Upper lobe of right lung (tissue), 1 donor: Measurements from ENCODE around the gene NDRG3. TPM values are rescaled to one million over a fixed set of nuclear protein-coding genes. Genes with fewer than 3 reads are reported as not detected.

Source experiments
- ATAC-seq: fragments of 200-7000 bp; cut with Tn5 transposase; one replicate; pipeline ENCODE4 v1.9.1; 2020; ENCODE audit warnings: mild to moderate bottlenecking, moderate library complexity
- DNase-seq: peaks from one replicate; pipeline ENCODE4 v3.0.0-alpha.2; 2020
- H3K27ac ChIP-seq: fragments of 200-600 bp; one replicate; pipeline ENCODE4 v1.8.0; 2022
- H3K27me3 ChIP-seq: fragments of 200-600 bp; one replicate; pipeline ENCODE4 v1.8.0; 2022; ENCODE audit warnings: mild to moderate bottlenecking
- H3K36me3 ChIP-seq: fragments of 200-600 bp; one replicate; pipeline ENCODE4 v1.8.0; 2022
- H3K4me1 ChIP-seq: fragments of 200-600 bp; one replicate; pipeline ENCODE4 v1.8.0; 2022
- H3K4me3 ChIP-seq: fragments of 200-600 bp; one replicate; pipeline ENCODE4 v1.8.0; 2022; ENCODE audit warnings: mild to moderate bottlenecking
- H3K9me3 ChIP-seq: fragments of 200-600 bp; one replicate; pipeline ENCODE4 v1.8.0; 2022
- intact Hi-C: fragments of 100-400 bp; cut with DNase I; formaldehyde crosslinking; loops from one replicate; pipeline ENCODE4 v1.11.0; 2022
- total RNA-seq: library from RNA; stranded (reverse); fragmentation: NEBNext Ultra II Directional; extraction: Animal tissue kit (Norgen Biotek cat#: 25700); gene quantifications from one replicate; pipeline ENCODE4 v1.2.1, GENCODE V29; 2021
- TF ChIP-seq, protein P1 (sequence below): fragments of 200-600 bp; IDR thresholded peaks from one replicate; pipeline ENCODE4 v1.8.0; 2022; ENCODE audit warnings: antibody characterized with exemption
- donor health status: DM: no; HTN: yes; CAD: no; lungs with severe emphysema.

Gene NDRG3
- total RNA-seq, 1 donor from 2014 or later: 30.3 TPM

DNA sequence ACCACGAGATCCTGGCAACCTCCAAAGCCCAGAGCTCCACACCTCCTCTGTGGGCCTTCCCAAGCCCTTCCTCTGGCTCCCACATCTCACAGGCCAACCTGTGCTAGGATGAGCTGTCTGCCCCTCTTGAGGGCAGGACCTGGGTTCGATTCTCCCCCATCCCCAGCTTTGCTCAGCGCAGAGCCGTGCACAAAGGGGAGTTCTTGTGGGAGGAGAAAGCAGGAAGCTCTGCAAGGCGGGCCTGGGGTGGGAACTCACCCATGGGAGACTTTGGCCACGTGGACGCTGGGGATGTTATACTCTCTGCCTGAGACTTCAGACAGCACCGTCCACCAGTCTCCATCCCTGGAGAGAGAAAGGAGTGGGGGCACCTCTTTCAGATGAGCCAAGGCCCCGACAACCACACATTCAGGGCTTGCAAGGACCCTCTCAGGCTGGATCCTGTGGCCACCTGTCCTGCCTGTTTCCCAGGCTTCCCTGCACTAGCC lies 112.6 kb downstream of the NDRG3 start:
- Histone ChIP-seq H3K36me3 (no peaks in the 10 kb centered on the region), H3K27ac (no peak overlapping the region), H3K9me3 (no peaks in the 10 kb centered on the region), H3K4me3 (no peak overlapping the region), H3K4me1 (no peaks in the 10 kb centered on the region), H3K27me3 (no peaks in the 10 kb centered on the region)
- TF ChIP-seq, protein P1, sequence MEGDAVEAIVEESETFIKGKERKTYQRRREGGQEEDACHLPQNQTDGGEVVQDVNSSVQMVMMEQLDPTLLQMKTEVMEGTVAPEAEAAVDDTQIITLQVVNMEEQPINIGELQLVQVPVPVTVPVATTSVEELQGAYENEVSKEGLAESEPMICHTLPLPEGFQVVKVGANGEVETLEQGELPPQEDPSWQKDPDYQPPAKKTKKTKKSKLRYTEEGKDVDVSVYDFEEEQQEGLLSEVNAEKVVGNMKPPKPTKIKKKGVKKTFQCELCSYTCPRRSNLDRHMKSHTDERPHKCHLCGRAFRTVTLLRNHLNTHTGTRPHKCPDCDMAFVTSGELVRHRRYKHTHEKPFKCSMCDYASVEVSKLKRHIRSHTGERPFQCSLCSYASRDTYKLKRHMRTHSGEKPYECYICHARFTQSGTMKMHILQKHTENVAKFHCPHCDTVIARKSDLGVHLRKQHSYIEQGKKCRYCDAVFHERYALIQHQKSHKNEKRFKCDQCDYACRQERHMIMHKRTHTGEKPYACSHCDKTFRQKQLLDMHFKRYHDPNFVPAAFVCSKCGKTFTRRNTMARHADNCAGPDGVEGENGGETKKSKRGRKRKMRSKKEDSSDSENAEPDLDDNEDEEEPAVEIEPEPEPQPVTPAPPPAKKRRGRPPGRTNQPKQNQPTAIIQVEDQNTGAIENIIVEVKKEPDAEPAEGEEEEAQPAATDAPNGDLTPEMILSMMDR: no peak
- ATAC-seq: no peak
- DNase-seq: no peak
- intact Hi-C loops: no loop called here

DNA sequence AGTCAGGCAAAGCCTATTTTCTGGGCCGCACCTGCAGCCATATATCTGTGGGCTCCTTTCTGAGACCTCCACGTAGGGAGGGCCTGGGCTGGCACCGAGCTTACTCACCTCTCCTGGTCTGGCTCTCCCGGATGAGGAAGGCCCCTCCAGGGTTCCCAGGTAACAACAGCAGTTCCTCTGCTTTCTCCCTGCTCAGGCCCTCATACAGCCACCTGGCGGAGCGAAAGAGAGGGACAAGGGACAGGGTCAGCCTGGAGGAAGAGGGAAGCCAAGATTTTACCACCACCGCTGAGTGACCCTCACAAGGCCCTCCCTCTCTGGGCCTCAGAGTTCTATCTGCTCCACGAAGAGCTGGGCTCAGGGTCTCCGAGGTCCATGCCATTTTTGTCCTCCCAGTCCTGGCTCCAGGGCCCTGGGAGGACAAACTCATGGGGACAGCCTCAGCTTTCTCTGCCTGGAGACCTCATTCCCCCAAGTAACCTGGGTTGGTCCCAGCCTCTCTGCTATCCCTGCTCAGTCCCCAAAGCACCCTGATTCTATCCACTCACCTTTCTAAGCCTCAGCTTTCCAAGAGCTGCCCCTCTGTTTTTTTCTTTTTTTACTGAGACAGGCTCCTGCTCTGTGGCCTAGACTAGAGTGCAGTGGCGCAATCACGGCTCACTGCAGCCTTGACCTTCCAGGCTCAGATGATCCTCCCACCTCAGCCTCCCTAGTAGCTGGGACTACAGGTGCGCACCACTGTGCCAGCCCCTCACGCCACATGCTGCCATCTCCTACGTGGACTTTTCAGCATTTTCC lies 113.2 kb downstream of the NDRG3 start:
- DNase-seq: no peak
- ATAC-seq: no peak
- H3K27ac ChIP-seq: no peak overlapping the region
- H3K4me3 ChIP-seq: no peak overlapping the region
- no peaks in the 10 kb centered on the region for H3K36me3 ChIP-seq
- TF ChIP-seq, protein P1: no peak
- intact Hi-C loops: no loop called here
- no peaks in the 10 kb centered on the region for H3K4me1 ChIP-seq
- H3K27me3 ChIP-seq: no peaks in the 10 kb centered on the region
- no peaks in the 10 kb centered on the region for H3K9me3 ChIP-seq

DNA sequence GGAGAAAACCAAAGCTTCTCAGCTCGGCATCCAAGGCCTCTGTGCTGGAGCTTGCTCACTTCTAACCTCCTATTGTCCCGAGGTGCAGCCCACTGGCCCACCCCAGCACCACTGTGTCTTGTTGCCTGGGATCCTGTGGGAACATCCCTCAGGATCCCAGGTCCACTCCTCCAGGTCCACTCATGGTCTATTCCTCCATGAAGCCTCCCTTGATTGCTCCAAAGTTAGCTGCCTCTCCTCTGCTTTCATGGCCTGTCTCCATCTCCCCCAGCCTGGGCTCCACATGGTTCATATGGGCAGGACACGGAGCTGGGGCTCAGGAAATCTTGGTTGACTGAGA lies 113.8 kb downstream of the NDRG3 start:
- H3K4me3 ChIP-seq: no peak overlapping the region
- no peaks in the 10 kb centered on the region for H3K27me3 ChIP-seq
- TF ChIP-seq, protein P1: no peak
- no peaks in the 10 kb centered on the region for H3K4me1 ChIP-seq
- no peaks in the 10 kb centered on the region for H3K36me3 ChIP-seq
- H3K9me3 ChIP-seq: no peaks in the 10 kb centered on the region
- intact Hi-C loops: no loop called here
- H3K27ac ChIP-seq: no peak overlapping the region
- no peak for ATAC-seq
- no peak for DNase-seq

DNA sequence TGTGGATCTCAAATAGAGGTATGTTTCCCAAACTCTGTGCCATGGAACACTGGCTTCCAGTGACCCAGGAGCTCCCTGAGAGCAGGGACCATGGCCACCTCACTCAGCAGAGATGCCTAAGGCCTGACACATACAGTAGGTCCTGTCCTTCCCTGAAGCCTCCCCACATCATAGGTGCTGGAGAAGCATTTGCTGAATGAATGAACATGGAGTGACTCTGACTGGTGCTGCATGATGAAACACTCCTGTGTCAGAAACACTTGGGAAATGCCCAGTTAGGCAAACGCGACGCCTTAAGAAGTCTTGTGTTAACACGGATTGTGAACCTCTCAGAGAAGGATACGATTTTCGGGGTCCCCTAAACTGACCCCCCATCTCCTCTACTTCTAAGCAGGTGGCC lies 114.2 kb downstream of the NDRG3 start:
- TF ChIP-seq, protein P1: no peak
- Histone ChIP-seq H3K4me3 (no peak overlapping the region), H3K36me3 (no peaks in the 10 kb centered on the region), H3K27me3 (no peaks in the 10 kb centered on the region), H3K9me3 (no peaks in the 10 kb centered on the region), H3K4me1 (no peaks in the 10 kb centered on the region), H3K27ac (no peak overlapping the region)
- ATAC-seq: no peak
- DNase-seq: no peak
- intact Hi-C loops: no loop called here

DNA sequence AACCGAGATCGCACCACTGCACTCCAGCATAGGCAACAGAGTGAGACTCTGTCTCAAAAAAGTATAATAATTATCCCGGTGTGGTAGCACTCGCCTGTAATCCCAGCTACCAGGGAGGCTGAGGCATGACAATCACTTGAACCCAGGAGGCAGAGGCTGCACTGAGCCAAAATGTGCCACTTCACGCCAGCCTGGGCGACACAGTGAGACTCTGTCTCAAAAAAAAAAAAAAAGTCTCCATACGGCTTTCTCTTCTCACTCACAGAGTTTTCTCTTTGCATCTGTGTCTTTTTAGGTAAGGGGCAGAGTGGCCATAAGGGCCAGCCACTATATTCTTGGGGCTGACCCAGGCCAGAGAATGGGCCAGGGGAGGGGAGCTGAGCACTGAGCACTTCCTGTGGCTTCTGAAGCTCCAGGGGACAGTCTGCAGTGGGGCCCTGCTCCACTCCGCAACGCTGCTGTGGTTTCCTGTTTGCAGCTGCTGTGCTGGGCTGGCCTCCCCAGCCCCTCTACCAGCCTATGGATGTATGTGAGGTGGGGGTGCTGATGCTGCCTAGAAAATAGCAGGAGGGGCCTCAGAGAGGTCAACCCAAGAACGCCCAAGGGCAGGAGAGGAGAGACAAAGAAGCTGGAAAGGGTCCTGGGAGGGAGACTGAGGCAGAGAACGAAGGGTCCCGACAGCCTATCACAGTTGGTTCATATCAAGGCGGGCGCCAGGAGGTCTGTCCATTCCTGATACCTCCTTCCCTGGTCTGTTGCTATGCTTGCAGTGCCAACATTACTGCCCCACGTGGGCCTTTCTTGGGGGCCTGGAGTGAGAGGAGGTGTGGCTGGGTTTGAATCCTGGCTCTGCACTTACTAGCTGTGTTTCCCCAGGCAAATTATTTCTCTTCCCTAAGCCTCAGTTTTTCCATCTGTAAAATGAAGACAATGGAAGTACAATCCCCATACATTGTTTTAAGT lies 115.9 kb downstream of the NDRG3 start:
- H3K36me3 ChIP-seq: no peaks in the 10 kb centered on the region
- H3K4me3 ChIP-seq: no peak overlapping the region
- no peaks in the 10 kb centered on the region for H3K4me1 ChIP-seq
- TF ChIP-seq, protein P1: no peak
- no peak overlapping the region for H3K27ac ChIP-seq
- no peaks in the 10 kb centered on the region for H3K27me3 ChIP-seq
- intact Hi-C loops: no loop called here
- no peak for DNase-seq
- ATAC-seq: peak; percentile 54
- H3K9me3 ChIP-seq: no peaks in the 10 kb centered on the region
